A549 (cell line): Measurements from ENCODE around the gene RGMB.

Experiments
- CHD4 ChIP-seq: fragments of 200-600 bp; sonication (generic); IDR thresholded peaks from 2 replicates; pipeline ENCODE4 v1.6.1; 2016; ENCODE audit warnings: antibody characterized with exemption, mild to moderate bottlenecking, borderline replicate concordance
- CTCF ChIP-seq: fragments of >200 bp; sonication (Bioruptor Twin); formaldehyde crosslinking; IDR thresholded peaks from 3 replicates; pipeline ENCODE4 v1.5.1; 2016
- EP300 ChIP-seq, 2 experiments: fragments of >200 bp; sonication (Bioruptor Twin); formaldehyde crosslinking; IDR thresholded peaks; 2 replicates in 1 of 2; 3 replicates in 1 of 2; pipeline ENCODE4 v1.6.1; 2016 to 2017
- NR3C1 ChIP-seq: fragments of >200 bp; sonication (Bioruptor Twin); formaldehyde crosslinking; IDR thresholded peaks from 3 replicates; pipeline ENCODE4 v1.6.1; 2017
- PBX3 ChIP-seq: IDR thresholded peaks from 2 replicates; pipeline ENCODE4 v1.6.1; 2012
- POLR2A ChIP-seq: IDR thresholded peaks from 2 replicates; pipeline ENCODE4 v1.6.1; 2012; ENCODE audit warnings: mild to moderate bottlenecking, low read length
- RAD21 ChIP-seq, 2 experiments: fragments of >200 bp in 1 of 2; sonication (Bioruptor Twin) in 1 of 2; formaldehyde crosslinking in 1 of 2; IDR thresholded peaks in 1 of 2; conservative IDR thresholded peaks in 1 of 2; 2 replicates in 1 of 2; 3 replicates in 1 of 2; pipeline ENCODE4 v1.6.1; 2012 to 2018; ENCODE audit warnings: inconsistent platforms in 1 of 2

GRCh38 chr5:98794001-98794400, 20.5 kb downstream of the RGMB start:
- TF ChIP-seq PBX3, result no peak
- no peak for TF ChIP-seq EP300 (IDR thresholded peaks at IDR 0.05)
- no peak for TF ChIP-seq POLR2A
- no peak for TF ChIP-seq NR3C1
- no peak for TF ChIP-seq CTCF
- TF ChIP-seq RAD21 (conservative IDR thresholded peaks at IDR 0.05 in 1 of 2, IDR thresholded peaks at IDR 0.05 in 1 of 2), result no peak
- TF ChIP-seq CHD4, result no peak
